Activated naive CD4-positive, alpha-beta T cell treated with anti-CD3 and anti-CD28 coated beads, Interleukin-2, amount 50 U/mL, for 24 hours (primary cell): Measurements from ENCODE around the gene GLYATL1B.
"Not testable (repeated sequence)": the region's sequence is repeated elsewhere in the genome, so short reads cannot be mapped to it uniquely, and the experiment has no call there.

Experiments
- H3K27ac Mint-ChIP-seq: one replicate; pipeline ENCODE4 v1.8.0; 2021; ENCODE audit warnings: mild to moderate bottlenecking, mixed read lengths
- H3K27me3 Mint-ChIP-seq: one replicate; pipeline ENCODE4 v1.8.0; 2021; ENCODE audit warnings: mixed read lengths
- H3K36me3 Mint-ChIP-seq: one replicate; pipeline ENCODE4 v1.8.0; 2021; ENCODE audit warnings: mixed read lengths
- H3K4me1 Mint-ChIP-seq: one replicate; pipeline ENCODE4 v1.8.0; 2021; ENCODE audit warnings: mixed read lengths
- H3K4me3 Mint-ChIP-seq: one replicate; pipeline ENCODE4 v1.8.0; 2021; ENCODE audit warnings: mild to moderate bottlenecking, mixed read lengths
- H3K9me3 Mint-ChIP-seq: one replicate; pipeline ENCODE4 v1.8.0; 2021; ENCODE audit warnings: mixed read lengths

The GLYATL1B gene

GRCh38 chr11:59080421-59080820 is 5.7 kb upstream of the GLYATL1B start:
- H3K27me3 Mint-ChIP-seq, H3K27ac Mint-ChIP-seq, H3K36me3 Mint-ChIP-seq, H3K4me1 Mint-ChIP-seq, H3K9me3 Mint-ChIP-seq, H3K4me3 Mint-ChIP-seq: not testable (repeated sequence)

GRCh38 chr11:59081430-59082020 is 4.6 kb upstream of the GLYATL1B start:
- H3K4me3 Mint-ChIP-seq, H3K36me3 Mint-ChIP-seq, H3K9me3 Mint-ChIP-seq, H3K4me1 Mint-ChIP-seq, H3K27me3 Mint-ChIP-seq, H3K27ac Mint-ChIP-seq: not testable (repeated sequence)

GRCh38 chr11:59088162-59088561 is 2.1 kb downstream of the GLYATL1B start:
- Mint-ChIP-seq H3K36me3 (no peaks in the 10 kb centered on the region), H3K4me3 (no peak overlapping the region), H3K9me3 (no peaks in the 10 kb centered on the region), H3K27me3 (peaks cover 7% of the 10 kb centered on the region), H3K4me1 (no peaks in the 10 kb centered on the region), H3K27ac (no peak overlapping the region)

- H3K9me3 Mint-ChIP-seq, H3K4me1 Mint-ChIP-seq, H3K36me3 Mint-ChIP-seq, H3K4me3 Mint-ChIP-seq, H3K27ac Mint-ChIP-seq: not testable (repeated sequence)
- peaks cover 15% of the 10 kb centered on the region for H3K27me3 Mint-ChIP-seq
Measured at GRCh38 chr11:59093576-59093975, 7.5 kb downstream of the GLYATL1B start.

- not testable (repeated sequence) for H3K27ac Mint-ChIP-seq, H3K36me3 Mint-ChIP-seq, H3K9me3 Mint-ChIP-seq, H3K4me1 Mint-ChIP-seq, H3K4me3 Mint-ChIP-seq
- H3K27me3 Mint-ChIP-seq, result peaks cover 17% of the 10 kb centered on the region
Measured at GRCh38 chr11:59095225-59095624, 9.1 kb downstream of the GLYATL1B start.

- not testable (repeated sequence) for H3K27ac Mint-ChIP-seq
Measured at GRCh38 chr11:59095972-59096575, 10.0 kb downstream of the GLYATL1B start.

GRCh38 chr11:59097113-59097708 is 11.1 kb downstream of the GLYATL1B start:
- H3K9me3 Mint-ChIP-seq, result no peaks in the 10 kb centered on the region
- peaks cover 1% of the 10 kb centered on the region for H3K36me3 Mint-ChIP-seq
- no peak overlapping the region for H3K4me3 Mint-ChIP-seq
- no peak overlapping the region for H3K27ac Mint-ChIP-seq
- H3K27me3 Mint-ChIP-seq, result peaks cover 25% of the 10 kb centered on the region
- H3K4me1 Mint-ChIP-seq, result peaks cover 7% of the 10 kb centered on the region

More at GRCh38 chr11:59095972-59096575, 10.0 kb downstream of the GLYATL1B start:
- peaks cover 23% of the 10 kb centered on the region for H3K27me3 Mint-ChIP-seq
- not testable (repeated sequence) for H3K36me3 Mint-ChIP-seq, H3K4me3 Mint-ChIP-seq, H3K4me1 Mint-ChIP-seq, H3K9me3 Mint-ChIP-seq

- H3K4me1 Mint-ChIP-seq, H3K9me3 Mint-ChIP-seq, H3K36me3 Mint-ChIP-seq, H3K4me3 Mint-ChIP-seq, H3K27ac Mint-ChIP-seq: not testable (repeated sequence)
- peaks cover 27% of the 10 kb centered on the region for H3K27me3 Mint-ChIP-seq
Measured at GRCh38 chr11:59097938-59098337, 11.8 kb downstream of the GLYATL1B start.

- H3K27ac Mint-ChIP-seq, result no peak overlapping the region
Measured at GRCh38 chr11:59102259-59102765, 16.2 kb downstream of the GLYATL1B start.

GRCh38 chr11:59106363-59107336 is 20.5 kb downstream of the GLYATL1B start, which contains the start of gene FAM111B:
Gene FAM111B, plus strand, starts transcription at chr11:59107237. Its CDS starts 2,389 bp downstream, at chr11:59109626.
- H3K4me1 Mint-ChIP-seq, result peaks cover 37% of the 10 kb centered on the region
- no peaks in the 10 kb centered on the region for H3K9me3 Mint-ChIP-seq
- peaks cover 24% of the 10 kb centered on the region for H3K27me3 Mint-ChIP-seq
- H3K36me3 Mint-ChIP-seq, result no peaks in the 10 kb centered on the region
- H3K4me3 Mint-ChIP-seq, result peak within 1 kb of the TSS; percentile 88
- H3K27ac Mint-ChIP-seq, result peak within 1 kb of the TSS; percentile 69

More at GRCh38 chr11:59102259-59102765, 16.2 kb downstream of the GLYATL1B start:
- Mint-ChIP-seq H3K4me3 (peak overlapping the region; percentile 83), H3K4me1 (peaks cover 27% of the 10 kb centered on the region), H3K27me3 (peaks cover 39% of the 10 kb centered on the region), H3K36me3 (peaks cover 1% of the 10 kb centered on the region), H3K9me3 (no peaks in the 10 kb centered on the region)

- H3K4me1 Mint-ChIP-seq, result peaks cover 30% of the 10 kb centered on the region
- peaks cover 20% of the 10 kb centered on the region for H3K27me3 Mint-ChIP-seq
- H3K4me3 Mint-ChIP-seq, result peak overlapping the region; percentile 88
- not testable (repeated sequence) for H3K27ac Mint-ChIP-seq, H3K9me3 Mint-ChIP-seq, H3K36me3 Mint-ChIP-seq
Measured at GRCh38 chr11:59107721-59108120, 21.6 kb downstream of the GLYATL1B start.

- H3K27ac Mint-ChIP-seq, result no peak overlapping the region
- H3K4me1 Mint-ChIP-seq, result peaks cover 9% of the 10 kb centered on the region
- no peak overlapping the region for H3K4me3 Mint-ChIP-seq
- no peaks in the 10 kb centered on the region for H3K9me3 Mint-ChIP-seq
- no peaks in the 10 kb centered on the region for H3K27me3 Mint-ChIP-seq
- H3K36me3 Mint-ChIP-seq, result no peaks in the 10 kb centered on the region
Measured at GRCh38 chr11:59112494-59112893, 26.4 kb downstream of the GLYATL1B start.

- Mint-ChIP-seq H3K36me3 (peaks cover 2% of the 10 kb centered on the region), H3K4me3 (no peak overlapping the region), H3K27ac (no peak overlapping the region), H3K27me3 (no peaks in the 10 kb centered on the region), H3K4me1 (no peaks in the 10 kb centered on the region), H3K9me3 (no peaks in the 10 kb centered on the region)
Measured at GRCh38 chr11:59114344-59114743, 28.2 kb downstream of the GLYATL1B start.

- no peak overlapping the region for H3K4me3 Mint-ChIP-seq
- H3K36me3 Mint-ChIP-seq, result peaks cover 2% of the 10 kb centered on the region
- H3K9me3 Mint-ChIP-seq, result no peaks in the 10 kb centered on the region
Measured at GRCh38 chr11:59115553-59115952, 29.4 kb downstream of the GLYATL1B start.

GRCh38 chr11:59117774-59118173 is 31.7 kb downstream of the GLYATL1B start:
- H3K9me3 Mint-ChIP-seq, result no peaks in the 10 kb centered on the region
- peaks cover 2% of the 10 kb centered on the region for H3K36me3 Mint-ChIP-seq

More at GRCh38 chr11:59115553-59115952, 29.4 kb downstream of the GLYATL1B start:
- Mint-ChIP-seq H3K4me1 (no peaks in the 10 kb centered on the region), H3K27ac (no peak overlapping the region), H3K27me3 (no peaks in the 10 kb centered on the region)

More at GRCh38 chr11:59117774-59118173, 31.7 kb downstream of the GLYATL1B start:
- Mint-ChIP-seq H3K4me1 (no peaks in the 10 kb centered on the region), H3K27ac (no peak overlapping the region), H3K4me3 (no peak overlapping the region), H3K27me3 (no peaks in the 10 kb centered on the region)
